ENCODE data around the gene RAB11FIP3. TPM values are rescaled to one million over a fixed set of nuclear protein-coding genes. Genes with fewer than 3 reads are reported as not detected.

RAB11FIP3 gene
- total RNA-seq, 1 donor: 14.7 TPM

DNA sequence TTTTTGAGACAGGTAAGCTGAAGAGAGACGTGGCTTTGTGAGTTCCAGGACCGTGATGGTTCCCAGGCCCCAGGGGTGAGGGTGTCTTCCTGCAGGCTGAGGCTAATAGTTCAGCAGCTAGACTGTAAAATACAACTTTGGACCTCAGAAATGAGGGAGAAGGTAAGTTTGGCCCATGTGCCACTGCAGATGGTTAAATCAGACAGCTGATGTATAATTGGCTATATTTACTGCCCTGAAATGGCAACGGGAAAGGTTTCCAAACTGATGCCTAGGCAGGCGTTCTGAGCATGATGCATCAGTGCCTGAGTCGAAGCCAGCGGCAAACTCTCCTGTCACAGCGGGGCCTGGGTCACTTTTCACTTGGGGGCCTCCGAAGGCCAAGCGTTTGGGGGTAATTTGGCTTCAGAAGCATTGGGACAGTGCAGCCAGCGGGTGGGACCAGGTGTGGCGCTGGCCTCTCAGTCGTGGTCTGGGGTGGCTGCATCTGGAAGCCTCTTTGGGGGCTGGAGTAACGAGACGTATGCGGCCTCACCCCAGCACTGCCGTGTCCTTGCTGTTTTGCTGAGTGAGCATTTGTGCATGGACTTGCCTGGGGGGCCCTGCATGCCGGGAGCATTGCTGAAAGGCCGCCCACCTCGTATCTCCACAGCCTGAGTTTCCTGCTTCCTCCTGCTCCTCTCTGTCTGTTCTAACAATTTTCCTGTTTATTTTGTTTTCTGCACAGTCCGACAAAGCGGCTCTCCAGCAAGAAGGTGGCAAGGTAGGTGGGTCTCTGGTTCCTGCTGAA is 70.8 kb downstream of the RAB11FIP3 start:
- H3K4me3 ChIP-seq (ENCODE audit: low read depth, low read length): no peak overlapping the region
- no peak for DNase-seq (ENCODE audit: low read depth)
- no peak for TF ChIP-seq CTCF (IDR thresholded peaks at IDR 0.05; ENCODE audit: insufficient read depth, low read length)

DNA sequence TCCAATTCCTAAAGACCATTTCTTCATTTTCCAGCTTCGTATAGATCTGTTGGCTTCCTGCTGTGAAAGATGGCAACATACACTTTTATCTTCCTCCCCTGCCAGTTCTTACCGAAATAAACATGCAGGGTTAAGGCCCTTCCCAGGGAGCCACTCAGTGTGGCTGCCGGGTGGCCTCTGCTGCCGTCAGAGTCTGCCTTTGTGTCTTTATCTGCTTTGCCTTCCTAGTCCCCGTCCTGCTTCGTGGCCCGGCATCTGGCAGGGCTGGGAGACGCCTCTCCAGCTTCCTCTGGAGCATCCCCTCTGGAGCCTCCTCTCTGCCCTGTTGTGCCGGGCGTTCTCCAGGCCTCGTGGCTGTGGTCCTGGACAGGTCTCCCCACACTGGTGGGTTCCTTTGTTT is 71.8 kb downstream of the RAB11FIP3 start:
- no peak overlapping the region for H3K4me3 ChIP-seq (ENCODE audit: low read depth, low read length)
- TF ChIP-seq CTCF (IDR thresholded peaks at IDR 0.05; ENCODE audit: insufficient read depth, low read length): no peak
- DNase-seq (ENCODE audit: low read depth): no peak

DNA sequence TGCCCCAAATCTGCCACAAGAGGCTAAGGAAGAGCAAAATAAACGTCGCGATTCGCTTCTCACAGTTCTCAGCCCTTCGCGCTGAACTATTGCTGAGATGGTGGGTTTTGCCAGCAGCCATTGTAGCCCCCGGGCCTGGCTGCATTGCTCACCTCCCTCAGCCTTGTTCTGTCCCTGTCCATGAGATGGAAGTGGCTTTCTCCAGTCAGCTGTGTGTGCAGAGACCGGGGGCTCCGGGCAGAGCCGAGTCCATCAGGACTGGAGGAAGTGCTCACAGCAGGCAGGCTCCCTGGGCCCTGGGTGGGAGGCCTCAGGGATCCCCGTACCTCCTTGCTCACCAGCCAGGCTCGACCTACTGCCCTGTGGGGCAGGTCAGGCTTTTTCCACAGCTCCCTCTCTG is 74.5 kb downstream of the RAB11FIP3 start:
- DNase-seq (ENCODE audit: low read depth): no peak
- no peak for TF ChIP-seq CTCF (IDR thresholded peaks at IDR 0.05; ENCODE audit: insufficient read depth, low read length)
- no peak overlapping the region for H3K4me3 ChIP-seq (ENCODE audit: low read depth, low read length)

- TF ChIP-seq CTCF (IDR thresholded peaks at IDR 0.05; ENCODE audit: insufficient read depth, low read length): no peak
- no peak for DNase-seq (ENCODE audit: low read depth)
Observed at GRCh38 chr16:500709-501108, 75.3 kb downstream of the RAB11FIP3 start.

GRCh38 chr16:502179-502943 is 76.9 kb downstream of the RAB11FIP3 start:
- no peak for TF ChIP-seq CTCF (IDR thresholded peaks at IDR 0.05; ENCODE audit: insufficient read depth, low read length)
- no peak overlapping the region for H3K4me3 ChIP-seq (ENCODE audit: low read depth, low read length)
- no peak for DNase-seq (ENCODE audit: low read depth)

More at GRCh38 chr16:500709-501108, 75.3 kb downstream of the RAB11FIP3 start:
- no peak overlapping the region for H3K4me3 ChIP-seq (ENCODE audit: low read depth, low read length)

- no peak overlapping the region for H3K4me3 ChIP-seq (ENCODE audit: low read depth, low read length)
- DNase-seq (ENCODE audit: low read depth): no peak
- TF ChIP-seq CTCF (IDR thresholded peaks at IDR 0.05; ENCODE audit: insufficient read depth, low read length): no peak
Observed at GRCh38 chr16:503150-504071, 78.0 kb downstream of the RAB11FIP3 start.

Data from fibroblast of the aortic adventitia (primary cell).